Neural cell (in vitro differentiated cells): Measurements from ENCODE around the gene FIGNL2.

Experiments
- CTCF ChIP-seq: fragments of 450-650 bp; IDR thresholded peaks from 2 replicates; pipeline ENCODE4 v1.5.1; 2014; ENCODE audit warnings: antibody characterized with exemption, mild to moderate bottlenecking, moderate library complexity; ENCODE audit not compliant: poor library complexity, severe bottlenecking
- EP300 ChIP-seq: fragments of 450-650 bp; conservative IDR thresholded peaks from 2 replicates; pipeline ENCODE4 v1.6.1; 2014; ENCODE audit warnings: antibody characterized with exemption, mild to moderate bottlenecking, moderate library complexity; ENCODE audit not compliant: poor library complexity, severe bottlenecking
- EZH2 ChIP-seq: fragments of 200-600, 300-800 bp; shearing (Covaris generic), sonication (generic); IDR thresholded peaks from 2 replicates; pipeline ENCODE4 v1.6.1; 2014; ENCODE audit warnings: antibody characterized with exemption, low read length, borderline replicate concordance, mild to moderate bottlenecking; ENCODE audit not compliant: insufficient read depth, poor library complexity, severe bottlenecking
- MXI1 ChIP-seq: fragments of 450-650 bp; conservative IDR thresholded peaks from 2 replicates; pipeline ENCODE4 v1.6.1; 2014; ENCODE audit warnings: antibody characterized with exemption, mild to moderate bottlenecking; ENCODE audit not compliant: poor library complexity, severe bottlenecking
- POLR2AphosphoS5 ChIP-seq: IDR thresholded peaks from 2 replicates; pipeline ENCODE4 v1.6.1; 2012
- RAD21 ChIP-seq: fragments of 450-650 bp; conservative IDR thresholded peaks from 2 replicates; pipeline ENCODE4 v1.6.1; 2014; ENCODE audit warnings: antibody characterized with exemption, mild to moderate bottlenecking, moderate library complexity
- REST ChIP-seq: IDR thresholded peaks from 2 replicates; pipeline ENCODE4 v1.6.1; 2012; ENCODE audit warnings: borderline replicate concordance
- SMC3 ChIP-seq: fragments of 450-650 bp; conservative IDR thresholded peaks from 2 replicates; pipeline ENCODE4 v1.6.1; 2014; ENCODE audit warnings: antibody characterized with exemption, mild to moderate bottlenecking, moderate library complexity; ENCODE audit not compliant: poor library complexity
- TAF1 ChIP-seq: IDR thresholded peaks from 2 replicates; pipeline ENCODE4 v1.6.1; 2012; ENCODE audit warnings: low read depth

DNA sequence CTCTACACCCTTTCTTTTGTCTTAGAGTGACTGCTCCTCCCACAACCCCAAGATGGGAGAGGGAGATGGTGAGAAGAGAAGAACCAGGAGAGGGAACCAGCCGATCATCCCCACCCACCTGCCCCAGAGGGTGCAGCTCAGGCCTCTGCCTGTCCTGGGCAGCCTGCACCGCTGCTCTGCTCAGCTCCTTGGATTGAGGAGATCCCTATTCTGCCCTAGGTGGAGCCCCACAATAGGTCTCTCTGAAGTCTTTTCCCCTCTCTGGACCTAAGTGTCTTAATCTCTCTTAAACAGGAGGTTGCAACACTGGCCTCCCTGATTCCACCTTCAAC is 41.6 kb upstream of the FIGNL2 start:
- TF ChIP-seq CTCF (no peak), REST (no peak), EZH2 (no peak), MXI1 (no peak), POLR2AphosphoS5 (no peak), SMC3 (no peak), RAD21 (no peak), EP300 (no peak), TAF1 (no peak)
